GM19397 (cell line): Measurements from ENCODE around the gene EML2.
"Not testable (repeated sequence)": the region's sequence is repeated elsewhere in the genome, so short reads cannot be mapped to it uniquely, and the experiment has no call there.

Experiments
- ATAC-seq: cut with Tn5 transposase; IDR thresholded peaks from one replicate; pipeline ENCODE4 v1.9.1; 2021; ENCODE audit warnings: mild to moderate bottlenecking, moderate library complexity; ENCODE audit not compliant: unreplicated experiment

The EML2 gene

DNA sequence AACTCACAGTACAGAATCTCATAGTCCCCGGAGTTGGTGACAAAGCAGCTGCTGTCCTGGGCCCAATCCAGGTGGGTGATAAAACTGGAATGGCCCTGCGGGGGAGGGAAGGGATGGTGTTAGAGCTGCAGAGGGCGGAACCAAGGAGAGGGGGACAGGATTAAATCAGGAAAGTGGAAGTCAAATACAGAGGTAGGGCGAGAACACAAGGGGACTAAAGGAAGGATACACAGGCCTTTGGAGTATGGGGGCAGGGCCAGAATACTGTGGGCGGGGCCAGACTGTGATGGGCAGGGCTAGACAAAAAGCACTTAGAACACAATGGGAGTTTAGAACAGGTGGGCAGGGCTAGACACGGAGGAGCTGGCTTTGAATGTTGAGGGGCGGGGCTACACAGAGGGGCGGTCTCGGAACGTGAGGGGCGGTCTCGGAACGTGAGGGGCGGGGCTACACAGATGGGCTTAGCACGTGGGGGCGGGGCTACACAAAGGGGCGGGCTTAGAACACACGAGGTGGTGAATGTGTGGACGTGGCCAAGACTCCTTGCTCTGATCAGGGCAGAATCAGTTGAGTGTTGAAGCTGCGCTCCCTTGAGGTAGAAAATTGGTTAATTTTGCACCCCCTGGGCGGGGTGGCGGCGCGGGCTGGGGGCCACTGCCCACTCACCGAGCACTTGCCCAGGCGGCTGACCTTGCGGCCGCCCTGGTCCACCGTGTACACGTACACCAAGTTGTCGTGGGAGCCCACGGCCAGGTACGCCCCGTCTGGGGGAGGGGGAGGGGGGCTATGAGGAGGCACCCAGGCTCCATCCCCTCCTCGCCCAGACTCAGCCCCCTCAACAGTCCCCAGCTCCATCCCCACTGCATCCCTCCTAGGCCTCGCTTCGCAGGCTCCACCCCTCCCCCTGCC lies 23.1 kb downstream of the EML2 start:
- no peak for ATAC-seq

DNA sequence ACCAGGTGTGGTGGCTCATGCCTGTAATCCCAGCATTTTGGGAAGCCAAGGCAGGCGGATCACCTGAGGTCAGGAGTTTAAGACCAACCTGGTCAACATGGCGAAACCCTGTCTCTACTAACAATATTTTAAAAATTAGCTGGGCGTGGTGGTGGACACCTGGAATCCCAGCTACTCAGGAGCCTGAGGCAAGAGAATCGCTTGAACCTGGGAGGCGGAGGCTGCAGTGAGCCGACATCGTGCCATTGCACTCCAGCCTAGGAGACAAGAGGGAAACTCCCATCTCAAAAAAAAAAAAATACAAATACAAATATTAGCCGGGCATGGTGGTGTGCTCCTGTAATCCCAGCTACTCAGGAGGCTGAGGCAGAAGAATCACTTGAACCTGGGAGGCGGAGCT lies 24.1 kb downstream of the EML2 start:
- ATAC-seq, result not testable (repeated sequence)

DNA sequence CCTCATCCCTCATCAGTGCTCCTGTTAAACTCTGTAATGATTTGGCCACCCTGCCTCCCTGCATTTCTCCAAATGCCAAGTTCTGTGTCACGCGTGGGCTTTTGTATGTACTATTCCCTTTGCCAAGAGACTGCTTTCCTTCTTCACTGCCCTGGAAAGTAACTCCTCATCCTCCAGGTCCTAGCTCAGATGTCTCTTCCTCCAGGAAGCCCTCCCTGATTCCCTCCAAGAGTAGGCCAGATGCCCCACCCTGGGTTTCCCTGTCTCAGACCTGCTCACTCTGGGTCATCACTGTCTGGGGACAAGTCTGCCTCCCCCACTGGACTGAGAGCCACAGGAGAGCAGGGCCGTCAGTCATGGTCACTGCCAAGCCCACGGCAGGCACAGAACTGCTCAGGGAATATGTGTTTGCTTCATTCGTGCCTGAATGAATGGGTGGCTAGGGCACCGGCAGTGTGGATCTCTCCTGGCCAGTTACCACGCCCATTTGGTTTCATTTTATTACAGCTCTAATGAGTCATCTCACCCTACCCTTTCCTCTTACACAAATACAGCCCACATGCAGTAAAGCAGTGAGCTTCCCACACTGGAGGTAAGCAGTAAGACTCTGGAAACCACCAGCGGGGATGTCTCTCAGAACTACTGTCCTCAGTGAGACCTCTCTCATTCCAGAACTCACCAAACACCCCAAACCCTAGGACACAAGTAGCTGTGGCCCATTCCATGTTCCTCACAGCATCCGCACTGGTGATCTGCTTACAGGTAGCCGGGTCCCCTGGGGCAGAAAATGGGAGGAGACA lies 25.1 kb downstream of the EML2 start:
- no peak for ATAC-seq

DNA sequence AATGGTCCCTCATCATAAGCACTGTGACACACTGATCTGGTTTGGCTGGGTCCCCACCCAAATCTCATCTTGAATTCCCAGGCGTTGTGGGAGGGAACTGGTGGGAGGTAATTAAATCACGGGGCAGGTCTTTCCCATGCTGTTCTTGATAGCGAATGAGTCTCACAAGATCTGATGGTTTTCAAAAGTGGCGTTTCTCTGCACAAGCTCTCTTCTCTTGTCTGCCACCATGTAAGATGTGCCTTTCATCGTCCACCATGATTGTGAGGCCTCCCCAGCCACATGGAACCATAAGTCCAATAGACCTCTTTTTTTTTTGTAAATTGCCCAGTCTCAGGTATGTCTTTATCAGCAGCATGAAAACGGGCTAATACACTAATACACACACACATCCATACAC lies 30.2 kb downstream of the EML2 start:
- no peak for ATAC-seq

DNA sequence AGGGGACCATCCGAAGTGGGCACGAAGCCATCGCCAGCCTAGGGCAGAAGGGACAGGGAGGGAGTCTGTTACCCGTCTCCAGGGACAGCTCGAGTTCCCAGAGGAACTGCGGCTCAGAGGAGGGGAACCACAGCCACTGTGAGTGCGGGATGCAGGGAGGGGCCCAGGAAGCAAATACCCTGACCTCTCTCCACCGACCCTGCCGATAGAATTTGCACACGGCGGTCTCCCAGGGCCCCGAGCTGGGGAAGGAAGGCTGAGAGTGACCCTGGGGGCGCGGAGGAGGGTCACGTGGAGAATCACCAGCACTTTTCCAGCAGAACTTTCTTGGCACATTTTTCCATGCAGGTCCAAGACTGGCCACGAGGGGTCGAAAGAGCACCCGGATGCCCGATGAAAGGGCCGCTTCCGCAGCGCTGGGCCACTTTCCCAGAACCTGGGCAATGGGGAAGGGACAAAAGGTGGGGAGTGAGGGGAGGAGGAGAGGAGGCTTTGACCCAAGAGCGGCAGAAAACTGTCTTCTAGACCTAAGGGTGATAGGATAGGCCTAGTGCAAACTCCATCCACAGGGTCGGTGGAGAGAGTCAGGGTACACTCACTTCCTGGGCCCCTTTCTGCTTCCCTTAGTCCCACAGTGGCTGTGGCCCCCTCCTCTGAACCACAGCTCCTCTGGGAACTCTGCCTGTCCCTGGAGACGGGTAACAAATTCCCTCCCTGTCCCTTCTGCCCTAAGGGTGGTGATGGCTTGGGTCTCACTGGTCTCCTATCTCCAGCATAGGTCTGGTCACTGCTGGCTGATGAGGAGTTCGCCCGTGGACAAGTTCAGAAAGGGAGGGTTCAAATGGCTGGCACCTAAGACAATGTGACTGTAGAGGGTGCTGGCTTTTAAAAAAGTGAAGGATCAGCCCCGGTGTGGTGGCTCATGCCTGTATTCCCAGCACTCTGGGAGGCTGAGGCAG lies 31.8 kb downstream of the EML2 start:
- no peak for ATAC-seq

DNA sequence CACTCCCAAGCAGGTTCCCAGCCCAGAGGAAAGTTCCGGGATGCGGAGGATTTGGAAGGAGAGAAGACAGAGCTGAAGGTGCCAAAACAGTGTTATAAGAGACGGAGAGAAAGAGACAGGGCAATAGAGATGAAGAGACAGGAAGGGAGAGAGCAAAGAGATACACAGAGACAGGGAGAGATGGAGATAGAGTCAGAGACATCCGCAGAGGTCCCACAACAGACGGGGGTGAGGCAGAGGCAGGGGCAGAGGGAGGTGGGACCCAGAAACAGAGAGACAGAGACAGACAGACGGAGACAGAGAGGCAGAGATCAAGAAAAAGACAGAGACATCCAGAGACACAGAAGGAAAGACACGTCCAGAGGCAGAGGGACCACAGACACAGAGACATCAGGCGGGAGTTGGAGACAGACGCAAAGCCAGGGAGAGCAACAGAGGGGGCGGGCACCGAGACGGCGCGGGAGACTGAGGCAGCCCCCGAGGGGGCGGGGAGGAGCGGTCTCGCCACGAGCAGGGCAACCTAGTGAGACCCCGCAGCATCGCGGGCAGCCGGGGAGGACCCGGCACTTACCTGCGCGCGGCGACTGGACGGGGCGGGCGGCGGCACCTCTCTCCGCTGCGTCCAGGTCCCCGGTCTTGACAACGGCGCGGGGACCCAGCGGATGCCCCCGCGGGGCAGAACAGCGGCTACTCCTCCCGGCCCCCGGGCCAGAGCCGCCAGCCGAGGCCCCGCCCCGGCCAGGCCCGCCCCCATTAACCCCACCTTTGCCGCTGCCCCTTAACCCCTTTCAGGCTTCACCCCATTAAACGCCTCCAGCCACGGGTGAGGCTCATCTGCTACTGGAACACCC lies 37.4 kb downstream of the EML2 start, which contains the start of gene GPR4:
Gene GPR4, minus strand, starts transcription at position 689 of the 851 bp plus-strand sequence. CDS start 10,346 bp downstream, outside the sequence.
- no peak for ATAC-seq

DNA sequence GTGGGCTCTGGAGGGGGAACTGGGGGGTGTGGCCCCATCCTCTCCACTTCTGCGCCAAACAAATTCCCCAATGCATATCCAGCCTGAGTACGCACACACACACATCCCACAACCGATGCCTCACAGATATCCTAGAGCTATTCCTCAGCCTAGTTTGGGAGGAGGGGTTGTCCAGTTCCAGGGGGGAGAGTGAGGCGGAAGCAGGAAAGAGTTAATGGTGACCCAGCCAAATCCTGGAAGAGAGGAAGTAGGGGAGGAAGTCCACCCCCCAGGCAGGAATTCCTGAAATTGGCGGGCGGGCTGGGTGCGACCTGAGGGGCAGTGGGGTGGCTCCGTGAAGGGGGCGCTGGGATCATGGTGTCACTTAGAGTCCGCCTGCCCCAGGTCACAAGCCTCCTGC lies 38.1 kb downstream of the EML2 start:
- ATAC-seq, result no peak

DNA sequence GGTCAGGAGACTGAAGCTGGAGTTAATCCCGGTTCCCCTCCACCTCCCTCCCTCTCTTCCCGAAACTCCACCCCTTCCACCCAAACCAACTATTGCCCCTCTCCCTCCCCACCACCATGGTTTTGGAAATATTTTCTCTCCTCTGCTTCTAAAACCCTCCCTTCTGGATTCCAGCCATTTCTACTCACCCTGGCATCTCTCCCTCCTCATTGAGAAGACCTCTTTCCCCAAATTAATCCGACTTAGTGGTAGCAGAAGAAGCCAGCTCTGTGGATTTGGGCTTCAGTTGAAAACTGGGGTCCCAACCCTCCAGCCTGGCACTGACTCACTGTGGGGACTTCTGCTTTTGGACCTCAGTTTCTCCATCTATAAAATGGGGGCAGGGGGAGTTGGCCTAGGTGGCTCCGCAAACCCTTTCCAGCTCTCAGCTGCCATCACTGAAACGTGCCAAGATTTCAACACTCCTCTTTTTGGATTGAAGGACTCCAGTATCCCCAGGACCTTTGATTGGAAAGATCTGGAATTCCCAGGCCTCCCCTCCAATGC lies 38.8 kb downstream of the EML2 start:
- ATAC-seq, result no peak

DNA sequence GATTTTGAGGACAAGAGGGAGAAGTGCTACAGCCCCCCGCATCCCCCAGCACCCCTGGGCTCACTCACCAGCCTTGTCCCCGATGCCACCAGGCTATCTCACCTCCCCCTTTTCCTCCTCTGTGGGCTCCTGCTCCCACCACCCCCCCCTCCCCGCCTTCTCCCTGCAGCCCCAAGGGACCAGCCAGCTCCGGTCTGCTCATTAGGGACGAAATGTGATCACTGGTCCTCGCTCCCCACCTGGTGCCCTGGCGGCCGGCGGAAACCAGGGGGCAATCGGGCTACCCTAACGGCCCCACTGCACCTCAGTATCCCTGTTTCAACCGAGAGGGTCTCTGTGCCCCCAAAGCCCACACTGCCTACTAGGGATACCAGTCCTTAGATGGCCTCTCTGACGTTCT lies 39.9 kb downstream of the EML2 start:
- ATAC-seq, result no peak

DNA sequence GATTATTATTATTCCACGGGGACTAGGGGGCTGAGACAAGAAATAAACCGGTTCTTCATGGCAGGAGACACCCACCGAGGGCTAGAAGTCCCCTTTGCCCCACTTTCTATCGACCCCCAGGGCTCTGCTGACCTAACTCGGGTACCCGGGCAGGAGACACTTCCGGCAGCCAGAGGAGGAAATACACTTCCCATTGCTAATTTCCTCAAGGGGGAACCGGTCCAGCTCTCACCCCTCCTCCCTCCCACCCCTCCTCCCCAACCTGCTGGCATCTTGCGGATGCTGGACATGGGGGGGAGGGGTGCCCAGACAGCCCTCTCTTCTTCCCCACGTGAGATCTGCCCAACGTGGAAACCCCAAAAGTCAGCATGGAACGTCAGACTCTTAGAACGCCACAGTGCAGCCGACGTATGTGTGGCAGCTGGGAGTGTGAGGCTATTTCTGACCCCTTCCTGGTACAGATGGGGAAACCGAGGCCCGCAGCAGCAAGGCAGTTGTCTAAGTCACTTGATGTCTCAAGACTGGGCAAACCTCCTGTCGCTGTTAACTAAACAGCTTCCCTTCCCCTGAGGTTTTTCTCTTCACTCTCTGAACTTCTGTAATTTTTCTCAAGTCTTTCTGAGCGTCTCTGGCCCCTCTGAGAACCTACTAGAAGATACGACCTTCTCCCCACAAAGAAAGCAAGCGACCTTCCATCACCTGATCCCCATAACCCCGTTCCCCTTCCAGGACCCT lies 40.8 kb downstream of the EML2 start:
- no peak for ATAC-seq

DNA sequence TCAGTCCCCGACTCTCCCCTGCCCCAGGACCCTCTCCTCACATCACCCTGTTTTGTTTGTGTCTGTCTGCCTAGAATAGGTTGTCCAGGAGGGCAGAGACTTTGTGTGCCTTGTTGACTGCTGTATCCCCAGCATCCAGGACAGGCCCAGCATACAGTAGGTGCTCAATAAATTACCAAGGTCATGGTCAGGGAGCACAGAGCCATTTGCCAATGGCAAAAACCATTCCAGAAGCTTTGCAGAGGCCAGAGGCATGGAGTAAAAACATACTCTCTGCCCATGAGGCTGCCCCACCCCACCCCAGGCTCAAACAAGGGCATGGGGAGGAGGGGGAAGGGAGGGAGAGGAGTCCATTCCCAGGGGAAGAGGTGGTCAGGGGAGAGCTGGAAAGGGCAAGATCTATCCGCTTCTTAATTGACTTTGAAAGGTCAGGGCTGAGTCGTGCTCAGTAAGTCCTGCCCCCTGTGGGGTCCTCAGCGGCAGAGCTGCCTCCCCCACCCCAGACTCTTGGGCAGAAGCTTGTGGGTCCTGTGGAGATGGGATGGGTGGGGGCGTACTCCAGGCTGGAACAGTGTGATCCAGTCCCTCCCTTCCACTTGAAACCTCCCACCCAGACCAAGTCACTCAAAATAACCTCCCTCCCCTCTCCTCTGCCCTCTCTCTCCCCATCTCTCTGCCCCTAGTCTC lies 41.6 kb downstream of the EML2 start:
- ATAC-seq, result no peak

DNA sequence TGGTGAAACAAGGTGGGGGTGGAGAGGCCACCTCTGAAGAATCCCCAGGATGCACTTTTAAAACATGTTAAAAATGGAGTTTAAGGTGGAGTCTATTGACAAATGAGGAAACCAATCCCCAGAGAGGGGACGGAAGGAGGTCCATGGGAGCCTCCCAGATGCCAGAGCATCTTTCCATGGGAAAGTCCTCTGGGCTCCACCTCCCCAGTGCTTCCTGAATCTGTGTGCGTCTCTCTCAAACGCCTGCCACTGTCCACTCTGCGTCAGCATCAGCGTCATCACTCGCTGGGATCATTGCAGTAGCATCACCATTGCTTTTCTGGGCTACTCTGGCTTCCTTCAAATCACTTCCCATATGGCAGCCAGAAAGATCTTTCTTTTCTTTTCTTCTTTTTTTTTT lies 43.4 kb downstream of the EML2 start:
- no peak for ATAC-seq

DNA sequence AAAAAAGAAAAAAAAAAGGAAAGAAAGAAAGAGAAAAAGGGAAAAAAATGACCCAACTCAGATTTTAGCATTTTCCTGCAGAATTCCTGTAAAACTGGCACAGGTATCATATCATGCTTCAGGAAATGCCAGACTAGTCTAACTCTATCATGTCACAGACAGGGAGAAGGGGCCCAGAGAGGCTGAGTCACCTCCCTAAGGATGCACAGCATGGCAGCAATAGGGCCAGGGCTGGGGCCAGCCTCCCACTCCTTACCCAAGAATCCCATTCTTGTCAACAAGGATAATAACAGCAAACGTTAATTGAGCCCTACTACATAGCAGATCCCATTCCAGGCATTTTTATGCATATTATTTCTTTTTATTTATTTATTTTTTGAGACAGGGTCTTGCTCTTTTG lies 45.7 kb downstream of the EML2 start:
- no peak for ATAC-seq

DNA sequence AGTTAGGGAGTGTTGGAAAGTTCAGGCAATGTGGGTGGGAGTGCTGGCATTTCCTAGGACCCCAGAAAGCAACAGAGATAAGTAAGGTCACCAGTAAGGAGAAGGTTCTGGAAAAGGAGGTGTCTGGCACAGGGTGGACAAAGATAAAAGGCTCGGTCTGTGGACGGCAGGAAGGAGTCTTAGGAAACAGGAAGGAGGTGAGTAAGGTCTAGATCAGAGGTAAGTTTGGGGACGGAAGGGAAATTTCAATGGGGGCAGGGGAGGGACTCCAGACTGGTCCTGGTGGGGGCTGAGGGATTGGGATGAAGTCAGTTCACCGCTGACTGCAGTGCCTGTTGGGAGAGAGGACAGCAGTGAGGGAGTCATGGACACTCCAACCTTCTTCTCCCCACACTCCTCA lies 46.8 kb downstream of the EML2 start:
- ATAC-seq, result no peak

DNA sequence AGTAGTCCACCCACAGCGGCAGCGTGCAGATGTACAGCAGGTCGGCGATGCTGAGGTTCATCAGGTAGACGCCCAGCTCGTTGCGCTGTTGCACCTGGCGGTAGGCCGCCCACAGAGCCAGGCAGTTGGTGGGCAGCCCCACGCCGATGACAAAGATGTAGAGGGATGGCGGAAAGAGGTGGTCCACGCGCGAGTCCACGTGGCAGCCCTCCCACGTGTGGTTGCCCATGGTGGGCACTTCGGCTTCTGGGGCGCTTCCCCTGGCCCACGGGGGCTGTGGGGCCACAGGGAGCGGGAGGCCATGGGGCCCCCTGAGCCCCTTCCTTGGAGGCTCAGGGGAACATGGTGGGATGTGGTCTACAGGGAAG lies 47.6 kb downstream of the EML2 start:
- ATAC-seq, result no peak

DNA sequence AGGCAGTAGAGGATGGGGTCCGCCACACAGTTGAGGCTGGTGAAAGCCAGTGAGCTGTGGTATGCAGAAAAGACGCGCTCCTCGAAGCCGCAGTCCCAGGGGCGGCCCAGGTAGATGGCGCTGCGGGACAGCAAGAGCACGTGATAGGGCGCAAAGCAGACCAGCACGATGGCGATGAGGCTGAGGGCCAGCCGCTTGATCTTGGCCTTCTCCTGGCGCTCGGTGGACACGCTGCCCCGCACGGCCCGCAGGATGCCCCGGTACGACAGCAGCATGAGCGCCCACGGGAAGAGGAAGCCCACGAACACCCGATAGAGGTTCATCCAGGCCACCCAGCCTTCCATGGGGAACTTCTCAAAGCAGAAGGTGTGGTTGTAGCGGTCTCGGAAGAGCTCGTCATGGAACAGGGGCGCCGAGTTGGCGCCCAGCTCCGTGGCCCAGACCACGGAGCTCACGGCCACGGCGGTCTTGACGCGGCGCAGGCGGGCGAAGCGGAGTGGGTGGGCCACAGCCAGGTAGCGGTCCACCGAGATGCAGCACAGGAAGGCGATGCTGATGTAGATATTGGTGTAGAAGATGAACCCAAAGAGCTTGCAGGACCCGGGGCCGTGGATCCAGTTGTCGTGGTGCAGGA lies 48.1 kb downstream of the EML2 start:
- ATAC-seq, result no peak

DNA sequence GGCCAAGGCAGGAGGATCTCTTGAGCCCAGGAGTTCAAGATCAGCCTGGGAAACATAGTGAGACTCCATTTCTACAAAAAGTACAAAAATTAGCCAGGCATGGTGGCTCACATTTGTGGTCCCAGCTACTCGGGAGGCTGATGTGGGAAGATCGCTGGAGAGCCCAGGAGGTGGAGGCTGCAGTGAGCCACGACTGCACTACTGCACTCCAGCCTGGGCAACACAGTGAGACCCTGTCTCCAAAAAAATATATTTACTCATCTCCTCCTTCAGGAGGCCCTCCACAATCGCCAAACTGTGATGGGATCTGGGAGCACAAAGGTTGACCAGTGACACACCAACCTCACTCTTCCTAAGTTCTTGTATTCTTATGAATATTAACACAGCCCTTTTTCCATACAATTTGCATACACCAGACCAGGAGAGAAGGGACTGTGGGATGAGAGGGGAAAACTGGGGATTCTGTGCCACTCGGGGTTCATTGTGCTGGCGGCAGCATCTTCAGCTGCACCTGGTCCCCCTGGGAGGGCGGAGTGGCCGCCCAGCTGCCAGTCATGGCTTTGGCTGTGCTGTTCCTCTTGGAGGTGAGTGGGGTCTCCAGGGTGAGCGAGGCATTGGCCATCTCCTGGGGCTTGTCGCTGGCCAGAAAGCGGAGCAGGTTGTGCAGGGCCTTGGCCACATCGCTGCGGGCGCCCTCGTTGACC lies 48.7 kb downstream of the EML2 start:
- ATAC-seq, result no peak
